ENCODE results near the gene JAKMIP2. TPM values are rescaled to one million over a fixed set of nuclear protein-coding genes. Genes with fewer than 3 reads are reported as not detected.
"Not testable (repeated sequence)": the region's sequence is repeated elsewhere in the genome, so short reads cannot be mapped to it uniquely, and the experiment has no call there.

The JAKMIP2 gene
- total and polyA plus RNA-seq, 7 donors, result 0.01 to 0.08 (median 0.06) TPM; not detected in 2

DNA sequence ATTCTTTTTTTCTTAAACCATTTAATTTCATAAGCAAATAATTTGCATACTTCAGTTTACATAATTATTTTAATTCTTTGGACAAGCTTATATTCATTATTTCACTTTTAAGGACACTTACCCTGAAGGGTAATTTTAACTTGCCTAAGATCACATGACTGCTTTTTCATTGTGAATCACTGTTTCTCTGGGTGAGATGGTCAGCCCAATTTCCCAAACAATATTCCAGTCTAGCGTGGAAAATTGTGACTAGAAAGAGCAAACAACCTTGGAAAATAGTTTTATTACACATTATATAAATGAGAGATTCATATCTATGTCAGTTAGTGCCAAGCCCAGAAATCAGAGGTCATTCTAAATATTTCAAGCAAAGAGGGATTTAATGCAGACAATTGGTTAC lies 21.4 kb upstream of the JAKMIP2 start:
- intact Hi-C loops (cut with DNase I), result no loop called here
- Histone ChIP-seq H3K27me3 (ENCODE audit: insufficient read depth in 3 of 3, low read length in 2 of 3) (no peaks in the 10 kb centered on the region), H3K27ac (no peak overlapping the region), H3K36me3 (ENCODE audit: insufficient read depth in 1 of 2, low read depth in 1 of 2) (no peaks in the 10 kb centered on the region), H3K4me3 (no peak overlapping the region), H3K9me3 (no peaks in the 10 kb centered on the region), H3K4me1 (no peaks in the 10 kb centered on the region)
- ATAC-seq, result no peak
- WGBS, 3 donors, result 0 to 38% (median 0%) methylated on average over 1 of the region's 1 CpG
- TF ChIP-seq, protein P1, sequence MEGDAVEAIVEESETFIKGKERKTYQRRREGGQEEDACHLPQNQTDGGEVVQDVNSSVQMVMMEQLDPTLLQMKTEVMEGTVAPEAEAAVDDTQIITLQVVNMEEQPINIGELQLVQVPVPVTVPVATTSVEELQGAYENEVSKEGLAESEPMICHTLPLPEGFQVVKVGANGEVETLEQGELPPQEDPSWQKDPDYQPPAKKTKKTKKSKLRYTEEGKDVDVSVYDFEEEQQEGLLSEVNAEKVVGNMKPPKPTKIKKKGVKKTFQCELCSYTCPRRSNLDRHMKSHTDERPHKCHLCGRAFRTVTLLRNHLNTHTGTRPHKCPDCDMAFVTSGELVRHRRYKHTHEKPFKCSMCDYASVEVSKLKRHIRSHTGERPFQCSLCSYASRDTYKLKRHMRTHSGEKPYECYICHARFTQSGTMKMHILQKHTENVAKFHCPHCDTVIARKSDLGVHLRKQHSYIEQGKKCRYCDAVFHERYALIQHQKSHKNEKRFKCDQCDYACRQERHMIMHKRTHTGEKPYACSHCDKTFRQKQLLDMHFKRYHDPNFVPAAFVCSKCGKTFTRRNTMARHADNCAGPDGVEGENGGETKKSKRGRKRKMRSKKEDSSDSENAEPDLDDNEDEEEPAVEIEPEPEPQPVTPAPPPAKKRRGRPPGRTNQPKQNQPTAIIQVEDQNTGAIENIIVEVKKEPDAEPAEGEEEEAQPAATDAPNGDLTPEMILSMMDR (IDR thresholded peaks at IDR 0.05), result no peak
- no peak for DNase-seq

DNA sequence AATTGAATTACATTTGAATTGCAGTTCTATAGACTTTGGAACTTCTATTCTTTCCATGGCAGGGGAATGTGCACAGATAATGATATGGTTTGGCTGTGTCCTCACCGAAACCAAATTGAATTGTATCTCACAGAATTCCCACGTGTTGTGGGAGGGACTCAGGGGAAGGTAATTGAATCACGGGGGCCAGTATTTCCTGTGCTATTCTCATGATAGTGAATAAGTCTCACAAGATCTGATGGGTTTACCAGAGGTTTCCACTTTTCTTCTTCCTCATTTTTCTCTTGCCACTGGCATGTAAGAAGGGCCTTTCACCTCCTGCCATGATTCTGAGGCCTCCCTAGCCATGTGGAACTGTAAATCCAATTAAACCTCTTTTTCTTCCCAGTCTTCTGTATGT lies 20.6 kb upstream of the JAKMIP2 start:
- intact Hi-C loops (cut with DNase I); H3K36me3 ChIP-seq (ENCODE audit: insufficient read depth in 1 of 2, low read depth in 1 of 2); H3K4me1 ChIP-seq; H3K27me3 ChIP-seq (ENCODE audit: insufficient read depth in 3 of 3, low read length in 2 of 3); H3K4me3 ChIP-seq; H3K27ac ChIP-seq; DNase-seq; ATAC-seq; H3K9me3 ChIP-seq: not testable (repeated sequence)
- WGBS, 3 donors, result 58 to 61% (median 61%) methylated on average over 3 of the region's 3 CpGs

DNA sequence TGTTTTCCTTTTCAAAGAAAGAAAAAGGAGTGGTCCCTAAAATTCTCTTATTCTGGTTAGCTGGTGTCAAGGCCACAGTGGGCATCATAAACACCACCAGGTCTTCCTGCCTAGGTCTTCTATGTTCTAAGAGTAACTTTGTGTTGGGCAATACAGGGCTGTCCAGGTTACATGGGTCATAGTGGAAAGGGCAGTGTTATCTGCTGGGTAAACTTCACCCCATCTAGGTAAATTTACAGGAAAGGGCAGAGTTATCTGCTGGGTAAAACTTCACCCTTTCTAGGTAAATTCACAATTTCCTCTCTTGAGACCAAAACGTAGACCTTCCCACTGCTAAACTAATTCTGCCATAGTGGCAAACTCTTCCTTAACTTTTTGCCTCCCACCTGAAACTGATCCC lies 18.9 kb upstream of the JAKMIP2 start:
- Histone ChIP-seq H3K4me3 (no peak overlapping the region), H3K36me3 (ENCODE audit: insufficient read depth in 1 of 2, low read depth in 1 of 2) (no peaks in the 10 kb centered on the region), H3K9me3 (no peaks in the 10 kb centered on the region), H3K27me3 (ENCODE audit: insufficient read depth in 3 of 3, low read length in 2 of 3) (no peaks in the 10 kb centered on the region), H3K27ac (no peak overlapping the region), H3K4me1 (no peaks in the 10 kb centered on the region)
- ATAC-seq (no peak), DNase-seq (no peak)
- intact Hi-C loops (cut with DNase I), result no loop called here
- TF ChIP-seq, protein P1 (IDR thresholded peaks at IDR 0.05), result no peak
- 71 to 94% (median 81%) methylated on average over 1 of the region's 1 CpG for whole genome bisulfite sequencing, 3 donors

DNA sequence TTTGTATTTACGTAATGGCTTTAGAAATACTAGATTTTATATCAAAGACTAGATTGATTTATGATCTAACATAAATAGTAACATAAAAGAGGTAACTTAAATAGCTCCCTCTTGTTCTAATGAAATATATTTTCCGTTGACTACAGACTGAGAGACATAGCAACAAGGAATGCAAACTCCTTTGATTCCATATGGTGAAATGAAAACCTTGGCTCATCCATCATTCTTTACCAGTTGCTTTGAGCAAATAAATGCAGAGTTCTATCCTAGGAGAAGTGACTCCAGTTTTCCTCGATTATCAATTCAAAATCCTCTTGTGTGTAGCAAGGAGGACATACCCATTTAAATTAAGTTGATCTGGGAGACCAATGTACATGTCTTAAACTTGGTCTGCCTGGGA lies 18.0 kb upstream of the JAKMIP2 start:
- Histone ChIP-seq H3K4me3 (no peak overlapping the region), H3K9me3 (no peaks in the 10 kb centered on the region), H3K27ac (no peak overlapping the region), H3K27me3 (ENCODE audit: insufficient read depth in 3 of 3, low read length in 2 of 3) (no peaks in the 10 kb centered on the region), H3K36me3 (ENCODE audit: insufficient read depth in 1 of 2, low read depth in 1 of 2) (no peaks in the 10 kb centered on the region), H3K4me1 (no peaks in the 10 kb centered on the region)
- intact Hi-C loops (cut with DNase I), result no loop called here
- no peak for ATAC-seq
- TF ChIP-seq, protein P1 (IDR thresholded peaks at IDR 0.05), result no peak
- WGBS, 3 donors, result 75 to 79% (median 78%) methylated on average over 3 of the region's 3 CpGs
- DNase-seq, result no peak

DNA sequence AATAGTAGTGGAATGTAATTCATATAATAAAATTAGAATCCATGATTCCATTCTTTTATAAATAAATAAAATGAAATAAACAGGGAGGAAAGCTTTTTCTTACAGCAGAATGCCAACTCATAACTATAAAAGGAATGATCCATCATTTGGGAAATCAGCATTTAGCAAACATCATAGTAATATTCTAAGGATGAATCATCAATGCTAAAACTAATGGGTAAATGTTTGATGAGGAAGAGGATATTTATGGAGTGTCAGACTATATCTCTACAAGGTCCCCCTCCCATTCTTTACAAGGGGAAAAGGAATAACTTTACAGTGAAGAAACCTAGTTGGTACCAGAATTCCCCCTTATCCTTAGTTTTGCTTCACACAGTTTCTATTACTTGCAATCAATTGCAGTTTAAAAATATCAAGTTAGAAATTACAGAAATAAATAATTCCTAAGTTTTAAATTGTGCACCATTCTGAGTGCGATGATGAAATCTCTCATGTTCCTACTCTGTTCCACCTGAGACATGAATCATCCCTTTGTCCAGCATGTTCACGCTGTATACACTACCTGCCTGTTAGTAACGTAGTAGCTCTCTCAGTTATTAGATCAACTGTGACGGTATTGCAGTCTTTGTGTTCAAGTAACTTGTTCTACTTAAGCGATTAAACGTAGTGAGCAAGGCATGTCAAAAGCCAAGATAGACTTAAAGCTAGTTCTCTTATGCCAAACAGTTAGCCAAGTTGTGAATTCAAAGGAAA lies 14.2 kb upstream of the JAKMIP2 start:
- no peak overlapping the region for H3K27ac ChIP-seq
- H3K36me3 ChIP-seq (ENCODE audit: insufficient read depth in 1 of 2, low read depth in 1 of 2), result no peaks in the 10 kb centered on the region
- no peaks in the 10 kb centered on the region for H3K9me3 ChIP-seq
- no peaks in the 10 kb centered on the region for H3K27me3 ChIP-seq (ENCODE audit: insufficient read depth in 3 of 3, low read length in 2 of 3)
- DNase-seq (no peak), ATAC-seq (no peak)
- H3K4me1 ChIP-seq, result no peaks in the 10 kb centered on the region
- 72% methylated on average over 6 of the region's 6 CpGs for WGBS, 3 donors
- TF ChIP-seq, protein P1 (IDR thresholded peaks at IDR 0.05), result no peak
- H3K4me3 ChIP-seq, result no peak overlapping the region
- intact Hi-C loops (cut with DNase I), result no loop called here

All from psoas muscle (tissue), 8 donors.